LNCaP clone FGC (cell line): ENCODE measurements around the gene GAS6.
"Not testable (repeated sequence)": the region's sequence is repeated elsewhere in the genome, so short reads cannot be mapped to it uniquely, and the experiment has no call there.

Experiments used
- DNase-seq: peaks from one replicate; pipeline ENCODE4 v3.0.0-alpha.2; 2011; ENCODE audit warnings: low read depth
- H3K4me3 ChIP-seq: 2 replicates; pipeline ENCODE4 v1.5.1; 2011; ENCODE audit warnings: mild to moderate bottlenecking, low read depth, low read length, control low read depth
- CTCF ChIP-seq: IDR thresholded peaks from 2 replicates; pipeline ENCODE4 v1.5.1; 2012; ENCODE audit warnings: mild to moderate bottlenecking; ENCODE audit not compliant: control insufficient read depth, insufficient read depth; ENCODE audit errors: extremely low read depth

GAS6 gene

GRCh38 chr13:113869263-113869662 is 5.4 kb upstream of the GAS6 start:
- no peak for DNase-seq
- TF ChIP-seq CTCF = no peak
- H3K4me3 ChIP-seq = no peak overlapping the region

GRCh38 chr13:113867913-113868312 is 4.0 kb upstream of the GAS6 start:
- DNase-seq, H3K4me3 ChIP-seq: not testable (repeated sequence)

GRCh38 chr13:113865427-113865826 is 1.6 kb upstream of the GAS6 start:
- no peak for TF ChIP-seq CTCF
- no peak overlapping the region for H3K4me3 ChIP-seq
- no peak for DNase-seq

- DNase-seq = no peak
- no peak for TF ChIP-seq CTCF
- H3K4me3 ChIP-seq = peak overlapping the region; percentile 63
These were observed 506 bp upstream of the GAS6 start for GRCh38 chr13:113864273-113864890.

- DNase-seq = no peak
- TF ChIP-seq CTCF = no peak
- peak overlapping the region; percentile 46 for H3K4me3 ChIP-seq
These were observed 849 bp downstream of the GAS6 start for GRCh38 chr13:113862931-113863523.

- DNase-seq = no peak
- no peak for TF ChIP-seq CTCF
- H3K4me3 ChIP-seq = no peak overlapping the region
These were observed 1.5 kb downstream of the GAS6 start for GRCh38 chr13:113862191-113862930.

- TF ChIP-seq CTCF = no peak
- no peak for DNase-seq
- no peak overlapping the region for H3K4me3 ChIP-seq
These were observed 2.3 kb downstream of the GAS6 start for GRCh38 chr13:113861433-113862030.
